Measurements from ENCODE around the gene BAZ1B. TPM values are rescaled to one million over a fixed set of nuclear protein-coding genes. Genes with fewer than 3 reads are reported as not detected.

Gene BAZ1B
- total and polyA plus RNA-seq, 9 of the 15 experiments (the other 6 are each of a cell fraction or from before 2014, with no cell fraction given): 15.0 to 134 (median 79.5) TPM

- TF ChIP-seq, protein P1, sequence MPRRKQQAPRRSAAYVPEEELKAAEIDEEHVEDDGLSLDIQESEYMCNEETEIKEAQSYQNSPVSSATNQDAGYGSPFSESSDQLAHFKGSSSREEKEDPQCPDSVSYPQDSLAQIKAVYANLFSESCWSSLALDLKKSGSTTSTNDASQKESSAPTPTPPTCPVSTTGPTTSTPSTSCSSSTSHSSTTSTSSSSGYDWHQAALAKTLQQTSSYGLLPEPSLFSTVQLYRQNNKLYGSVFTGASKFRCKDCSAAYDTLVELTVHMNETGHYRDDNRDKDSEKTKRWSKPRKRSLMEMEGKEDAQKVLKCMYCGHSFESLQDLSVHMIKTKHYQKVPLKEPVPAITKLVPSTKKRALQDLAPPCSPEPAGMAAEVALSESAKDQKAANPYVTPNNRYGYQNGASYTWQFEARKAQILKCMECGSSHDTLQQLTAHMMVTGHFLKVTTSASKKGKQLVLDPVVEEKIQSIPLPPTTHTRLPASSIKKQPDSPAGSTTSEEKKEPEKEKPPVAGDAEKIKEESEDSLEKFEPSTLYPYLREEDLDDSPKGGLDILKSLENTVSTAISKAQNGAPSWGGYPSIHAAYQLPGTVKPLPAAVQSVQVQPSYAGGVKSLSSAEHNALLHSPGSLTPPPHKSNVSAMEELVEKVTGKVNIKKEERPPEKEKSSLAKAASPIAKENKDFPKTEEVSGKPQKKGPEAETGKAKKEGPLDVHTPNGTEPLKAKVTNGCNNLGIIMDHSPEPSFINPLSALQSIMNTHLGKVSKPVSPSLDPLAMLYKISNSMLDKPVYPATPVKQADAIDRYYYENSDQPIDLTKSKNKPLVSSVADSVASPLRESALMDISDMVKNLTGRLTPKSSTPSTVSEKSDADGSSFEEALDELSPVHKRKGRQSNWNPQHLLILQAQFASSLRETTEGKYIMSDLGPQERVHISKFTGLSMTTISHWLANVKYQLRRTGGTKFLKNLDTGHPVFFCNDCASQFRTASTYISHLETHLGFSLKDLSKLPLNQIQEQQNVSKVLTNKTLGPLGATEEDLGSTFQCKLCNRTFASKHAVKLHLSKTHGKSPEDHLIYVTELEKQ (CRISPR knock-in tag; IDR thresholded peaks at IDR 0.05): 0 out of 2 replicates have a peak, but pooled peaks have one; percentile 11
- TF ChIP-seq, protein P2, sequence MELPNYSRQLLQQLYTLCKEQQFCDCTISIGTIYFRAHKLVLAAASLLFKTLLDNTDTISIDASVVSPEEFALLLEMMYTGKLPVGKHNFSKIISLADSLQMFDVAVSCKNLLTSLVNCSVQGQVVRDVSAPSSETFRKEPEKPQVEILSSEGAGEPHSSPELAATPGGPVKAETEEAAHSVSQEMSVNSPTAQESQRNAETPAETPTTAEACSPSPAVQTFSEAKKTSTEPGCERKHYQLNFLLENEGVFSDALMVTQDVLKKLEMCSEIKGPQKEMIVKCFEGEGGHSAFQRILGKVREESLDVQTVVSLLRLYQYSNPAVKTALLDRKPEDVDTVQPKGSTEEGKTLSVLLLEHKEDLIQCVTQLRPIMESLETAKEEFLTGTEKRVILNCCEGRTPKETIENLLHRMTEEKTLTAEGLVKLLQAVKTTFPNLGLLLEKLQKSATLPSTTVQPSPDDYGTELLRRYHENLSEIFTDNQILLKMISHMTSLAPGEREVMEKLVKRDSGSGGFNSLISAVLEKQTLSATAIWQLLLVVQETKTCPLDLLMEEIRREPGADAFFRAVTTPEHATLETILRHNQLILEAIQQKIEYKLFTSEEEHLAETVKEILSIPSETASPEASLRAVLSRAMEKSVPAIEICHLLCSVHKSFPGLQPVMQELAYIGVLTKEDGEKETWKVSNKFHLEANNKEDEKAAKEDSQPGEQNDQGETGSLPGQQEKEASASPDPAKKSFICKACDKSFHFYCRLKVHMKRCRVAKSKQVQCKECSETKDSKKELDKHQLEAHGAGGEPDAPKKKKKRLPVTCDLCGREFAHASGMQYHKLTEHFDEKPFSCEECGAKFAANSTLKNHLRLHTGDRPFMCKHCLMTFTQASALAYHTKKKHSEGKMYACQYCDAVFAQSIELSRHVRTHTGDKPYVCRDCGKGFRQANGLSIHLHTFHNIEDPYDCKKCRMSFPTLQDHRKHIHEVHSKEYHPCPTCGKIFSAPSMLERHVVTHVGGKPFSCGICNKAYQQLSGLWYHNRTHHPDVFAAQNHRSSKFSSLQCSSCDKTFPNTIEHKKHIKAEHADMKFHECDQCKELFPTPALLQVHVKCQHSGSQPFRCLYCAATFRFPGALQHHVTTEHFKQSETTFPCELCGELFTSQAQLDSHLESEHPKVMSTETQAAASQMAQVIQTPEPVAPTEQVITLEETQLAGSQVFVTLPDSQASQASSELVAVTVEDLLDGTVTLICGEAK (IDR thresholded peaks at IDR 0.05): 0 out of 2 replicates have a peak, but pooled peaks have one; percentile 34
- TF ChIP-seq, protein P2 (CRISPR knock-in tag; IDR thresholded peaks at IDR 0.05): no peak
- no peak for TF ChIP-seq ZFP30 (CRISPR knock-in tag; IDR thresholded peaks at IDR 0.05; ENCODE audit: borderline replicate concordance)
- TF ChIP-seq FOSL1 (tag; conservative IDR thresholded peaks at IDR 0.05): peak; percentile 52; the same call in 1 of the 2 replicates
- no peak for TF ChIP-seq RBM17 (IDR thresholded peaks at IDR 0.05; ENCODE audit: borderline replicate concordance, low read depth, low read length)
- no peak for TF ChIP-seq CEBPB (tag; IDR thresholded peaks at IDR 0.05)
- 0 out of 2 replicates have a peak, but pooled peaks have one; percentile 64 for TF ChIP-seq ZNF133 (CRISPR knock-in tag; IDR thresholded peaks at IDR 0.05)
- TF ChIP-seq, protein P3, sequence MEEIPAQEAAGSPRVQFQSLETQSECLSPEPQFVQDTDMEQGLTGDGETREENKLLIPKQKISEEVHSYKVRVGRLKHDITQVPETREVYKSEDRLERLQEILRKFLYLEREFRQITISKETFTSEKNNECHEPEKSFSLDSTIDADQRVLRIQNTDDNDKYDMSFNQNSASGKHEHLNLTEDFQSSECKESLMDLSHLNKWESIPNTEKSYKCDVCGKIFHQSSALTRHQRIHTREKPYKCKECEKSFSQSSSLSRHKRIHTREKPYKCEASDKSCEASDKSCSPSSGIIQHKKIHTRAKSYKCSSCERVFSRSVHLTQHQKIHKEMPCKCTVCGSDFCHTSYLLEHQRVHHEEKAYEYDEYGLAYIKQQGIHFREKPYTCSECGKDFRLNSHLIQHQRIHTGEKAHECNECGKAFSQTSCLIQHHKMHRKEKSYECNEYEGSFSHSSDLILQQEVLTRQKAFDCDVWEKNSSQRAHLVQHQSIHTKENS (CRISPR knock-in tag; IDR thresholded peaks at IDR 0.05): no peak
- no peak; the same call in none of the 2 replicates for TF ChIP-seq SIN3B (IDR thresholded peaks at IDR 0.05; ENCODE audit: low read depth)
- no peak for TF ChIP-seq NR2C2 (CRISPR knock-in tag; IDR thresholded peaks at IDR 0.05)
- TF ChIP-seq NR2C2 (tag; IDR thresholded peaks at IDR 0.05): peak; percentile 98
- peak; percentile 57; the same call in 1 of the 2 replicates for TF ChIP-seq ZNF589 (CRISPR knock-in tag; IDR thresholded peaks at IDR 0.05; ENCODE audit: low read depth)
Measured at GRCh38 chr7:73557397-73558257, 35.5 kb upstream of the BAZ1B start, which contains the start of gene BCL7B (continued).
